Measurements from ENCODE around the gene CYTIP. TPM values are rescaled to one million over a fixed set of nuclear protein-coding genes. Genes with fewer than 3 reads are reported as not detected.
A peak's percentile ranks its signal among the peaks of the same experiment; 100 is the strongest.

Gene CYTIP
- total RNA-seq, 2 experiments from 2014 or later = 233 to 238 TPM

DNA sequence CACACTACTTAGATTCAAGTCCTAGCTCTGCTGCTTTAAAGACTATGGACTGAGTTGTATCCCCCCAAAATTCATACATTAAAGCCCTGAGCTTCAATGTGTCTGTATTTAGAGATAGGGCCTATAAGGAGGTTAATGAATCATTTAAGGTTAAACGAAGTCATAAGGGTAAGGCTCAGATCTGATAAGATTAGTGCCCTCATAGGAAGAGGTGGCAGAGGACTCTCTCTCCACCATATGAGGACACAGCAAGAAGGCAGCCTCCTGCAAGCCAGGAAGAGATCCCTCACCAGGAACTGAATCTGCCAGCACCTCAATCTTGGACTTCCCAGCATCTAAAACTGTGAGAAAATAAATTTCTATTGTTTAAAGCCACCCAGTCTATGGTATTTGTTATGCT lies 3.1 kb upstream of the CYTIP start:
- Mint-ChIP-seq H3K4me1 (peaks cover 46% of the 10 kb centered on the region), H3K27me3 (no peaks in the 10 kb centered on the region), H3K27ac (peak overlapping the region; percentile 83), H3K4me3 (peak overlapping the region; percentile 73), H3K9me3 (no peaks in the 10 kb centered on the region), H3K36me3 (peaks cover 15% of the 10 kb centered on the region)
- DNase-seq (no peak), ATAC-seq (ENCODE audit: low read depth) (peak; percentile 13)
- POLR2A ChIA-PET = interaction anchor here (0.9 to 3.8 kb wide), 11 partner anchors 9 to 35 kb away, joined by 3 to 25 read pairs (median 8); no protein-coding TSS in a partner anchor

DNA sequence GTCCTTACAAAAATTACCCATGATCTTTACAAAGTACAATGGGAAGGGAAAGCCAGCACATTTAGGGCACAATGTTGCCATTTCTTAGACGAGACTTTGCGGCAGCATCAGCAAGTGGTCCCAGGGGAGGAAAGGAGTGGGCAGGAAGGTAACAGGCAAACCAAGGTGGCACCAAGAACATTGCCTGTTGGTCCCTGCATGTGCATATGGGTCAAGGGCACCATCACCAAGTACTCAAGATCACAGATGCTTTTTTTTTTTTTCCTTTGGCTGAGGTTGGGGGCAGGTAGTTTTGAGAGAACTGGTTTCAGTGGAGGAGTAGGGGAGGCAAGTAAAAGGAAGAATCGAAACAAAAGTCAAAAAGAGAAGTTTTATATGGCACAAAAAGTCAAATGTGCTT lies 752 bp upstream of the CYTIP start:
- peaks cover 37% of the 10 kb centered on the region for H3K36me3 Mint-ChIP-seq
- DNase-seq = peak; percentile 54
- POLR2A ChIA-PET = interaction anchor here (1.2 to 16.5 kb wide), 9 partner anchors 18 to 454 kb away, joined by 4 to 470 read pairs (median 10); no protein-coding TSS in a partner anchor
- no peaks in the 10 kb centered on the region for H3K9me3 Mint-ChIP-seq
- no peaks in the 10 kb centered on the region for H3K27me3 Mint-ChIP-seq
- no peak for ATAC-seq (ENCODE audit: low read depth)
- peak overlapping the region; percentile 90 for H3K4me3 Mint-ChIP-seq
- H3K4me1 Mint-ChIP-seq = peaks cover 39% of the 10 kb centered on the region
- H3K27ac Mint-ChIP-seq = peak overlapping the region; percentile 92

GRCh38 chr2:157443090-157443489 lies 799 bp downstream of the CYTIP start:
- H3K36me3 Mint-ChIP-seq = peaks cover 51% of the 10 kb centered on the region
- H3K4me3 Mint-ChIP-seq = peak overlapping the region; percentile 90
- H3K9me3 Mint-ChIP-seq = no peaks in the 10 kb centered on the region
- DNase-seq = no peak
- no peaks in the 10 kb centered on the region for H3K27me3 Mint-ChIP-seq
- peaks cover 32% of the 10 kb centered on the region for H3K4me1 Mint-ChIP-seq
- peak overlapping the region; percentile 92 for H3K27ac Mint-ChIP-seq
- ATAC-seq (ENCODE audit: low read depth) = no peak
- POLR2A ChIA-PET = interaction anchor here (1.0 to 16.5 kb wide), 15 partner anchors 11 to 455 kb away, joined by 3 to 470 read pairs (median 8); no protein-coding TSS in a partner anchor

DNA sequence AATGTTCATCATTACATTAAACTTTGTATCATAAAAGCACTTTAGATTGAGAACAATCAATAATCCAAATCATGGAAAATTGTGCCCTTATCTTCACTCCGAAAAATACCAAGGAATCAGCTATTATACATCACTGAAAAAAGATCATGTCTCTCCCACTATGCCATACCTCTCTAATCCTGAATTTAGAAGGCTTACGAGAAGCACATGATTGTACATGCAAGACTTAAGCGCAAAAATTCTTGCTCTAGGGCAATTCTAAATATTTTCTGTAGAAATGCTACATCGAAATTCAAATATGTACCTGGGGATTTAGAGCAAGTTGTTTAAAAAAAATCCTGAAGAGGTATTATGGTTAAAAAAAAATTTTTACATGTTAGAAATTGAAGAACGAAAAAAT lies 1.3 kb downstream of the CYTIP start:
- POLR2A ChIA-PET = interaction anchor here (1.0 to 16.5 kb wide), 14 partner anchors 11 to 115 kb away, joined by 3 to 470 read pairs (median 9); no protein-coding TSS in a partner anchor
- DNase-seq = no peak
- H3K9me3 Mint-ChIP-seq = no peaks in the 10 kb centered on the region
- peak overlapping the region; percentile 92 for H3K27ac Mint-ChIP-seq
- H3K27me3 Mint-ChIP-seq = no peaks in the 10 kb centered on the region
- peaks cover 33% of the 10 kb centered on the region for H3K4me1 Mint-ChIP-seq
- no peak for ATAC-seq (ENCODE audit: low read depth)
- peak overlapping the region; percentile 90 for H3K4me3 Mint-ChIP-seq
- H3K36me3 Mint-ChIP-seq = peaks cover 56% of the 10 kb centered on the region

GRCh38 chr2:157442191-157442590 lies 1.7 kb downstream of the CYTIP start:
- H3K27me3 Mint-ChIP-seq = no peaks in the 10 kb centered on the region
- H3K36me3 Mint-ChIP-seq = peaks cover 60% of the 10 kb centered on the region
- no peaks in the 10 kb centered on the region for H3K9me3 Mint-ChIP-seq
- ATAC-seq (ENCODE audit: low read depth) (no peak), DNase-seq (no peak)
- H3K27ac Mint-ChIP-seq = peak overlapping the region; percentile 92
- POLR2A ChIA-PET = interaction anchor here (1.8 to 16.5 kb wide), 7 partner anchors 16 to 47 kb away, joined by 5 to 470 read pairs (median 78); no protein-coding TSS in a partner anchor
- H3K4me1 Mint-ChIP-seq = peaks cover 31% of the 10 kb centered on the region
- peak overlapping the region; percentile 90 for H3K4me3 Mint-ChIP-seq

GRCh38 chr2:157441072-157441454 lies 2.8 kb downstream of the CYTIP start:
- H3K4me1 Mint-ChIP-seq = peaks cover 24% of the 10 kb centered on the region
- ATAC-seq (ENCODE audit: low read depth) = peak; percentile 12
- DNase-seq = no peak

DNA sequence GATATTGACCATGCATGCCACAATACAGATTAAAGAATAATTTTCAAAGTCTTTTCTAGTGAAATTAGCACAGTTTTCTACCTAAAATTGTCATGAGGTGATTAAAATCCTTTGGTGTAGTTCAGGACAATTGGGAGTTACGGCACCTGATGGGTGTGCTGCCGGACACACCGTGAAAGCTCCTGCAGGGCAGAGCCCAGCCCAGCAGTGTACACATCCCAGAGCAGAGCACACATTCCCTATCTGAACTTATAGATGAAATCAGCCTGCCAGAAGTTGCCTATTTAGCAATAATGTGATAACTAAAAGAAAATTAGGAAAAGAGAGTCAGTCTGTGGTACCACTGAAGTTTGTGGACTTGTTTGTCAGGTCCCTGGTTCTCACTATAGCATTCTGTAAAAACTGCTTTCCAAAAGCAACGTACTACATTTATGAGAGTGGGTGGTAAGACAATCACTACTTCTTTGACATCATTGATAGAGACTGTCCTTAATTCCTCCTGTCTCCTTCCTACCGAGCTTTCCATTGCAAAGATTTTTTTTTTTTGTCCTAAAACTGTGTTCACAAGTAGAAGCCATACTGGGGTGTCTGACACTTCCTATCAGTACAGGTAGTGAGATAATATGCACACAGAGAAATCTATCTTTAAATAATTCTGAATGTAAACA lies 3.4 kb downstream of the CYTIP start:
- Mint-ChIP-seq H3K36me3 (peaks cover 67% of the 10 kb centered on the region), H3K27ac (peak overlapping the region; percentile 92), H3K4me1 (peaks cover 24% of the 10 kb centered on the region), H3K27me3 (no peaks in the 10 kb centered on the region), H3K9me3 (no peaks in the 10 kb centered on the region), H3K4me3 (peak overlapping the region; percentile 90)
- DNase-seq (no peak), ATAC-seq (ENCODE audit: low read depth) (no peak)
- POLR2A ChIA-PET = interaction anchor here (0.9 to 16.5 kb wide), 19 partner anchors 10 to 458 kb away, joined by 3 to 470 read pairs (median 9); no protein-coding TSS in a partner anchor

More at GRCh38 chr2:157441072-157441454, 2.8 kb downstream of the CYTIP start:
- H3K4me3 Mint-ChIP-seq = peak overlapping the region; percentile 90
- peaks cover 65% of the 10 kb centered on the region for H3K36me3 Mint-ChIP-seq
- H3K27me3 Mint-ChIP-seq = no peaks in the 10 kb centered on the region
- peak overlapping the region; percentile 92 for H3K27ac Mint-ChIP-seq
- H3K9me3 Mint-ChIP-seq = no peaks in the 10 kb centered on the region
- POLR2A ChIA-PET = interaction anchor here (1.0 to 16.5 kb wide), 14 partner anchors 10 to 457 kb away, joined by 3 to 470 read pairs (median 7); no protein-coding TSS in a partner anchor

DNA sequence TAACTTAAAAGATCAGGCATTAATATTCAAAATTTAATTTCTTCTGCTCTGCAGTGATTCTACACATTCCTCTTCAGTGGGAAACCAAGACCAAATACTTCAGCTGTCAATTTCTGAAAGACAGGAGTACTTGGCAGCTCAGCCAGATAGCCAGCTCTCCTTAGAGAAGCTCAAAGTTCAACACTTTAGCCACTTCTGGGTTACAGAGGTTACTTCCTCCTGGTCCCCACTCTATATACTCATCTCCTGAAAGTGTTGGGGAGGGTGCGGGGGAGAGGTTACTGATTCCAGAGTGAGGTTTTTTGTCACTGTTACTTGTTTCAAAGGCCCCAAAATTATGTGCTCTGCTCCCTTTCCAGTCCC lies 4.1 kb downstream of the CYTIP start:
- no peaks in the 10 kb centered on the region for H3K27me3 Mint-ChIP-seq
- peaks cover 74% of the 10 kb centered on the region for H3K36me3 Mint-ChIP-seq
- ATAC-seq (ENCODE audit: low read depth) (peak; percentile 34), DNase-seq (no peak)
- peak overlapping the region; percentile 92 for H3K27ac Mint-ChIP-seq
- POLR2A ChIA-PET = interaction anchor here (0.8 to 16.5 kb wide), 18 partner anchors 8 to 458 kb away, joined by 4 to 470 read pairs (median 12); no protein-coding TSS in a partner anchor
- H3K4me3 Mint-ChIP-seq = peak overlapping the region; percentile 90
- H3K4me1 Mint-ChIP-seq = peaks cover 27% of the 10 kb centered on the region
- H3K9me3 Mint-ChIP-seq = no peaks in the 10 kb centered on the region

DNA sequence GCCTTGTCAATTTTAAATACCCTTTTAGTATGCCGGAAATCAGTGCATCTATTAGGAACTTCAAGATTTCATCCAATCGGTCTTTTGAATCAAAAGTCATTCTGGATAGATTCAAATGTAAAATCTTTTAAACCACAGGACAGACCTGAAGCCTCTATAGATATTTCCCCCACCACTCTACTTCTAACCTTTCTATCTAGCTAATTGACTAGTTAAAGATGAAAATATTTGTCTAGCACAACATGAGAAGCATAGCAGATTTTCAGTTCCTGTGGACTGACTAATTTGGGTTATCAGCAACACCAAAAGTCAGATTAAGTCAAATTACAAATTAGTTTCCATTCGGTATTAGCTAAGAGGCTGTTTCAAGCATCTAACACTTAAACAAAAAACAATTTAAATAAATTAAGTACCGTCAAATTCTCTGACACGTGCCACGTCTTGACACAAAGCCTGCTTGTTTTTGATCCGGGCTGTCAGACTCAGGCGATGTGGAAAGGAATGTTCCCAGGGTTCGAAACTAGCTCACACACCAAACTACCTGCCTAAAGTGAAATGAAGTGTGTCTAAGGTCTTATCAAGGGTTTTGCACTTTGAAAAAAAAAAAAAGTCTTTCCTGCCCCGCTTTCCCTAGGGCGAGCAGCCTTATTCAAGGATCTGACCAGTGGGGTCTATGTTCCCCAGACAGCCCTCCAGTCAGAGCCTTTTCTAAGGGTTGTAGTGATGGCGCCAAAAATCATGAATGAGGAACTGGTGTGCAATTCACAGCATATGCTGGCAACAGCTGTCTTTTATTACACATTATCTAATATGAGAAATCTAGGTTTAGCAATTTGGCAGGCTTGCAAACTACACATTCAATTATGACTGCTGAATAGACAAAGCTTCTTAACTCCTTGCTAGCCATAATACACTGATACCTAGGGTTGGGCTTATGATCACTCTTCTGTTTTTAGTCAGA lies 4.7 kb downstream of the CYTIP start:
- Mint-ChIP-seq H3K4me1 (peaks cover 27% of the 10 kb centered on the region), H3K9me3 (no peaks in the 10 kb centered on the region), H3K27me3 (no peaks in the 10 kb centered on the region), H3K27ac (peak overlapping the region; percentile 92), H3K4me3 (peak overlapping the region; percentile 90), H3K36me3 (peaks cover 81% of the 10 kb centered on the region)
- ATAC-seq (ENCODE audit: low read depth) (peak; percentile 14), DNase-seq (no peak)
- POLR2A ChIA-PET = interaction anchor here (0.6 to 16.5 kb wide), 20 partner anchors 9 to 563 kb away, joined by 3 to 470 read pairs (median 10); no protein-coding TSS in a partner anchor

DNA sequence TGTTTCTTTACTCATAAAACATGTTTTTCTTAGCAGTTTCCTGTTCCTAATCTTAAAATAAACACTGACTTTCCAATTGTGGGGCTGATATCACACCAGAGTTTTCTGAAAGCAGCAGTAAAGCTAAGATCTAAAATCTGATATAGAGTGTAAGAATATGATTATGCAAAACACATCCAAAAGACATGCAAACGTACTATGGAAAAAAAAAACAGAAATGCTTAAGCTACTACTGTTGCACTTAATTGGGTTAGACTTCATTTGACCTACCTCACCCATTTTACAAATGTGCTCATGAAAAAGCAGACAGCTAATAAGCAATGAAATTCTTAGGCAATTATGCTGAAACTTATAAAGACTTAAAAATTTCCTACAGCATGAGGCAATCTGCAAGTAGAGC lies 10.5 kb downstream of the CYTIP start:
- POLR2A ChIA-PET = interaction anchor here (1.5 to 18.8 kb wide), 10 partner anchors 3 to 102 kb away, joined by 4 to 470 read pairs (median 16); partner anchors contain the start of gene CYTIP
- Mint-ChIP-seq H3K4me1 (peaks cover 75% of the 10 kb centered on the region), H3K27ac (peak overlapping the region; percentile 90), H3K9me3 (no peaks in the 10 kb centered on the region), H3K4me3 (peak overlapping the region; percentile 81), H3K27me3 (no peaks in the 10 kb centered on the region), H3K36me3 (peaks cover 88% of the 10 kb centered on the region)
- DNase-seq (no peak), ATAC-seq (ENCODE audit: low read depth) (peak; percentile 11)

- POLR2A ChIA-PET = interaction anchor here (0.8 to 18.8 kb wide), 11 partner anchors 4 to 105 kb away, joined by 3 to 470 read pairs (median 10); partner anchors contain the start of gene CYTIP
- peaks cover 88% of the 10 kb centered on the region for H3K36me3 Mint-ChIP-seq
- H3K4me3 Mint-ChIP-seq = peak overlapping the region; percentile 81
- ATAC-seq (ENCODE audit: low read depth) (no peak), DNase-seq (no peak)
- no peaks in the 10 kb centered on the region for H3K9me3 Mint-ChIP-seq
- H3K27ac Mint-ChIP-seq = peak overlapping the region; percentile 90
- peaks cover 73% of the 10 kb centered on the region for H3K4me1 Mint-ChIP-seq
- H3K27me3 Mint-ChIP-seq = no peaks in the 10 kb centered on the region
Measured at GRCh38 chr2:157432475-157433106, 11.3 kb downstream of the CYTIP start.

- Mint-ChIP-seq H3K27ac (peak overlapping the region; percentile 75), H3K4me1 (peaks cover 82% of the 10 kb centered on the region)
Measured at GRCh38 chr2:157431176-157431575, 12.7 kb downstream of the CYTIP start.

More at GRCh38 chr2:157431176-157431575, 12.7 kb downstream of the CYTIP start:
- peaks cover 93% of the 10 kb centered on the region for H3K36me3 Mint-ChIP-seq
- H3K9me3 Mint-ChIP-seq = no peaks in the 10 kb centered on the region
- DNase-seq (no peak), ATAC-seq (ENCODE audit: low read depth) (no peak)
- H3K27me3 Mint-ChIP-seq = no peaks in the 10 kb centered on the region
- peak overlapping the region; percentile 81 for H3K4me3 Mint-ChIP-seq
- POLR2A ChIA-PET = interaction anchor here (0.7 to 18.8 kb wide), 6 partner anchors 5 to 49 kb away, joined by 3 to 470 read pairs (median 90); partner anchors contain the start of gene CYTIP
